Stimulated activated CD4-positive, alpha-beta T cell treated with anti-CD3 and anti-CD28 coated beads, Interleukin-15, amount 100 ng/mL, for 48 hours (primary cell): ENCODE measurements around the gene TBL2.
A peak's percentile ranks its signal among the peaks of the same experiment; 100 is the strongest.
"Not testable (repeated sequence)": the region's sequence is repeated elsewhere in the genome, so short reads cannot be mapped to it uniquely, and the experiment has no call there.

Experiments used
- DNase-seq, 2 donors: peaks; one replicate each; pipeline ENCODE4 v3.0.0-alpha.2; 2020; ENCODE audit warnings: low read depth in 2 of 2

The TBL2 gene

GRCh38 chr7:73535918-73536317 is 42.5 kb downstream of the TBL2 start:
- not testable (repeated sequence) for DNase-seq

DNA sequence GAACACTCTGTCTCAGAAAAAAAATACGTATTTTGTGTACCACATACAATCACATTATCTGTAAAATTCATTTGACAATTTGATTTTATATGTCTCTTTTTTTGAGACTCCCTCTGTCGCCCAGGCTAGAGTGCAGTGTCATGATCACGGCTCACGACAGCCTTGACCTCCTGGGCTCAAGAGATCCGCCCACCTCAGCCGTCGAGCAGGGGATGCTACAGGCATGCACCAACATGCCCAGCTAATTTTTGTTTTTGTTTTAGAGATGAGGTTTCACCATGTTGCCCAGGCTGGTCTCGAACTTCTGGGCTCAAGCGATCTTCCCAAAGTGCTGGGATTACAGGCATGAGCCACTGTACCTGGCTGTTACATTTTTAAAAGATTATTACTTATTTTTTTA is 44.6 kb downstream of the TBL2 start:
- no peak for DNase-seq

DNA sequence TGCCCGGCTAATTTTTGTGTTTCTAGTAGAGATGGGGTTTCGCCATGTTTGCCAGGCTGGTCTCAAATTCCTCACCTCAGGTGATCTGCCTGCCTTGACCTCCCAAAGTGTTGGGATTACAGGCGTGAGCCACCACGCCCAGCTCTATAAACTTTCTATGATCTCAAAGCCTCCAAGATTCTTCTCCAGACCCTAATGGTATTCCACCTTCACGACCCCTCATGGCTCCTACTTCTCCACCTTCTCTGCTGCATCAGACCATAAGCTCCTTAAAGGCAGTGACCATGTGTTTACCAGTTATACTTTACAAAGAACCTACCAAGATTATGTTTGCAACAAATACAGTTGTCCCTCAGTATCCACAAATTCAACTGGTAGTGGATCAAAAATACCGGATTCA is 46.2 kb downstream of the TBL2 start:
- DNase-seq: no peak

GRCh38 chr7:73530800-73531199 is 47.6 kb downstream of the TBL2 start:
- no peak for DNase-seq

DNA sequence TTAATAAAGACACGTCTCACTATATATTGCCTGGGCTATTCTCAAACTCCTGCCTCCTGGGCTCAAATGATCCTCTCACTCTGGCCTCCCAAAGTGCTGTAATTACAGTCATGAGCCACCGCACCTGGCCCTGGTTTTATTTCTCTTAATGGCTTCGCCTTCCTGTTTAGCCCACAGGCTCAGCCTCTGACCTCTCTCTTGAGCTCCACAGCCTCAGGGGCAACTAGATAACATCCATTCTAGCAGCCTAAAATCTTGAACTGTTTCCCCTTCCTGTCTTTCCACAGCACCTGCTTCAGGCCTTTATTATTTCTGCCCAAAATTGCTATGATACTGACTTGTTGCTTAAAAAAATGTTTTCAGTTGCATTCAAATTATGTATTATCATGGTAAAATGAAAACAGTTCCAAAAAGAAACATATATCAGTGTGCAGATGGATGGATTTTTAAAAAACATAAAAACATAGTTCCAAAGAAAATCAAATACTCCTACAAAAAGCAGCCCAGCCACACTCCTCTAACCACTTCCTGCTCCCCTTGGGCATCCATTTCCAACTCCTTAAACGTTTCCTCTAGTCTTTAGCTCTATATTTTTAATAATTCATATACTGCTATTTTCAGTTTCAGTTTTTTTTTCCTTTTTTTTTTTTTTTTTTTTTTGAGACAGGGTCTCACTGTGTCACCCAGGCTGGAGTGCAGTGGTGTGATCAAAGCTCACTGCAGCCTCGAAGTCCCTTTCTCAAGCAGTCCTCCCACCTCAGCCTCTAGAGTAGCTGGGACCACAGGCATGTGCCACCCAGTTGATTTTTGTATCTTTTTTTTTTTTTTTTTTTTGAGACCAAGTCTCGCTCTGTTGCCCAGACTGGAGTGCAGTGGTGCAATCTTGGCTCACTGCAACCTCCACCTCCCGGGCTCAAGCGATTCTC is 51.2 kb downstream of the TBL2 start:
- DNase-seq: no peak

DNA sequence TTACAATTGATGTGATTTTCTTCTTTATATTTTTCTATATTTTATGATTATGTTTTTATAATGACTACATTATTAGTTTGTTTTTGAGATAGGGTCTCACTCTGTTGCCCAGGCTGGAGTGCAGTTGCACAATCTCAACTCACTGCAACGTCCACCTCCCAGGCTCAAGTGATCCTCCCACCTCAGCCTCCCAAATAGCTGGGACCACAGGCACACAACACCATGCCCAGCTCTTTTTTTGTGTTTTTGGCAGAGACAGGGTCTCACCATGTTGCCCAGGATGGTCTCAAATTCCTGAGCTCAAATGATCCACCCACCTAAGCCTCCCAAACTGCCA is 52.3 kb downstream of the TBL2 start:
- not testable (repeated sequence) for DNase-seq

- DNase-seq: peak; percentile 96 to 98
Measured at GRCh38 chr7:73522105-73522872, 56.1 kb downstream of the TBL2 start, which contains the start of gene BAZ1B. BAZ1B (minus strand) TSS chr7:73522293; CDS start chr7:73521933, 360 bp downstream.

DNA sequence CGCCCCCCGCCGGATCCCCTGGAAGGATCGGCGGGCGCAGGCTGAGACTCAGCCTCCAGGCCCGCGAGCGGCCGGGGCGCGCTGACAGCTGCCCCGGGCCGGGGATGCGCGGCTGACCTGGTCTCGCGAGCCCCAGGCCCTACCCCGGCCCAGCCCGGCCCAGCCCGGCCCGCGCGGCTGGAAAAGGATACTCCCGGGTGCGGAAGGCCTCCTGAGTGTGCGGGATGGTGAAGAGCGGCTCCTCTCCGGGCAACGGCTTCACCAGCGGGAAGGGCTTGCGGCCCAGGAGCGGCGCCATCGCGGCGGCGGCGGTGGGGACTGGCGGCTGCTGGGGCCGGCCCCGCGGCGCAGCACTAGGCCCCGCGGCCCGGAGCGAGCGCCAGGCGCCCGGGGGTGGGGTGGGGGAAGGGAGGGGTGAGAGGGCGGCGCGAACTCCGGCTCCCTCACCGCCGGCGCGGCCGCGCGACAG is 56.7 kb downstream of the TBL2 start:
- peak in 1 of 2 donors; percentile 63 for DNase-seq

- DNase-seq: no peak
Measured at GRCh38 chr7:73520673-73521635, 57.4 kb downstream of the TBL2 start.

DNA sequence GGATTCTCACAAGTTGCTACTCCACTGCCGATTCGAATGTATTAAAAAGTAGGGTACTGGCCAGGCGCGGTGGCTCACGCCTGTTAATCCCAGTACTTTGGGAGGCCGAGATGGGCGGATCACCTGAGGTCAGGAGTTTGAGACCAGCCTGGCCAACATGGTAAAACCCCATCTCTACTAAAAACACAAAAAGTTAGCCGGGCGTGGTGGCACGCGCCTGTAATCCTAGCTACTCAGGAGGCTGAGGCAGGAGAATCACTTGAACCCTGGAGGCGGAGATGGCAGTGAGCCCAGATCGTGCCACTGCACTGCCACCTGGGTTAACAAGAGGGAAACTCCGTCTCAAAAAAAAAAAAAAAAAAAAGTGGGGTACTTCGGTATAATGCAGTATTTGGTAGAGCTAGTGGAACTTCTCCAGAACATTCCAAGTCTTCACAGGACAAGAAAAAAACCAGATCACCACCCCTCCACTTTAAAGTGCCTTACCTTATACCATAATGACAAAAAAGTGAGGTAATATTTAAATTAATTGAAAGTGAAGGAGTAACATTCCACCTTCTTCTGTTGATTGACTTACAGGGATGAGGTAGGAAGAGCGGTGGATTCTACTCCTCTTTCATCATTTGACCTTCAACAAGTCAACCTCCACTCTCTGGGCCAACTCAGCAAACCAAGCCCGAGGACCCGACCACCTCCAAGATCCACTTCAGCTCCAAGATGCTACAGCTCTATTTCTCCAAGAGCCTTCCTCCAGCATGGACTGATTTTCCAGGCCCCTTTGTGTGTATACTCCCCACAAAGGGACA is 58.3 kb downstream of the TBL2 start:
- no peak for DNase-seq

- DNase-seq: no peak
Measured at GRCh38 chr7:73518470-73518869, 59.9 kb downstream of the TBL2 start.
